Measurements from ENCODE around the gene WDR83.

Gene WDR83

DNA sequence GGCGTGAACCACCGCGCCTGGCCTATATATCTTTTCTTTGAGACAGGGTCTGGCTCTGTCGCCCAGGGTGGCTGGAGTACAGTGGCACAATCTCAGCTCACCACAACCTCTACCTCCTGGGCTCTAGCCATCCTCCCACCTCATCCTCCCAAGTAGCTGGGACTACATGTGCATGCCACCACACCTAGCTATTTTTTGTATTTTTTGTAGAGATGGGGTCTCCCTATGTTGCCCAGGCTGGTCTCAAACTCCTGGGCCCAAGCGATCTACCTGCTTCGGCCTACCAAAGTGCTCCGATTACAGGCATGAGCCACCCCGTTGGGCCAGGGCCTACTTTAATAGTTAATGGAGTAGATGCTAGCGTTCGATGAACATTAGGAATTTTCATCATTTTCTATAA is 53.7 kb downstream of the WDR83 start:
- no peak for DNase-seq

DNA sequence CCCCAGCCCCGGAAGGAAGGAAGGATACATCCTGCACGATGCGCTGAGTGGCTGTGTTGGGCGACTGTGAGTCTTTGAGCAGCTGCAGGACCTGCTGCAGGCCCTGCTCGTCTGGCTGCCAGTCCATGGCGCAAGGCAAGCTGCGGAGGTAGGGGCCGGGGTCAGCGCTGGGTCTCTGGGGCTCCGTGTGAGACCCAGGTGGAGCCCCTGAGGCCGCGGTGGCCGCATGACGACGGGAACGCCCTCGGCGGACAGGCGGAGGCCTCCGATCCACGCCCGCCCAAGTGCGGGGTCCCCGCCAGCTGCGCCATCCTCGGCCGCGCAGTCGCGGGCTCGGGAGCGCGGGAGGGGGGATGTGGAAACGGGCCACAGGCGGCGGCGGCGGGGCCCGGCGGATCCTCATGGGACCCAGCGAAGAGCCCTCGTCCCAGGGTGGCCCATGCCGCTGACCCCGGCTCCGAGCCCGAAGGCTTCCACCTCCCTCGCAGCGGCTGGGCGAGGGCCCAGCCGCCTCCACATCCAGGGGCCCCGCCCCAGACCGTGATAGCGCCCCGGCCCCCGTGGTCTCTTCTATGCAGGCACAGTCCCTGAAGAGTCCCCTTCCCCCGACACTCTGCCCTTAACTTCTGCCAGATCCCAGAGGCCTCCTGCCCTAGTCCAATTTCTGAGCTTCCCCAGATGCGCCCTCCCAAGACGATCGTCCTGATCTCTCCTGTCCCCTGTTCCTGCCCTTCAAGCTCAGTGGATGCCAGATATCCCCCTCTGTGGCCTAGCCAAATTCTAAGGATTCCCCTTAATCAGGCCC is 54.4 kb downstream of the WDR83 start:
- peak; percentile 42 for DNase-seq

DNA sequence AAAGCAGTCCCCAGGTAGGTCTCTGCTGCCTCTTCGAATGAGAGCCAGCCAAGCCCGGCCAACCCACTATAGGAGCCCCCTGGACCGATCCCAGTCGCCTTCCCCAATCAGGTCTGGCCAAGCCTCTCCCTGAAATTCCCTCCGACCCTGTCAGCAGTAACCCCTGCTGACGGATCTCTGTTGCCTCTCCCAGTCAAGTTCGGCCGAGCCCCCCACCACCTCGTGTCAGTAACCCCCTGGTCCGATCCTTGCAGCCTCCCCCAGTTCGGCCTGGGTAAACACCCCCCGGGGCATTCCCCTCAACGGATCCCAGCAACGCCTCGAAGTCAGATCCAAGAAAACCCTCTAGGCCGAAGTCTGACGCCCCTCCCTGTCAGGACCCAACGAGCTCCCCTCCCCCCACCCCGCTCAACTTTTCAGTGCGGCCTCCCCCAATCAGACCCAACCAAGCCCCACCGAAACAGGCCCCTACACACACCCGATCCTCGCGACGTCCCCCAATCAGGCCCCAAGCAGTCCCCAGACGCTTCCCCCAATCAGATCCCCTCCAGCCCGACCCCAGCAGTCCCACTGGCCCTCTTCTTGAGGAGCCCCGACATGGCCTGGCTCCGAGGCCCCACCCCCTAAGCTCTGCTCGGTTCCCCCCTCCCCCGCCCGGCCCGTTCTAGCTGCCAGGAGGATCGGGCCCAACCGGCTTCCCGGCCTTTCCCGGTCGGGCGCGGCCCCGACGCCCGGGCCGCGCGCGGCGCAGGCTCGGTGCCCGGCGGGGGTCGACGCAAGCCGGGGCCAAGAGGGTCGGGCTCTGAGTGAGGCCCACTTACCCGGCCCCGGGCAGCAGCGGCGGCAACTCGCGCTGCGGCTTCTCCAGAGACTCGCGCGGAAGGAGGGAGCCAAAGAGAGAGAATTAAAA is 55.3 kb downstream of the WDR83 start:
- peak; percentile 61 for DNase-seq

DNA sequence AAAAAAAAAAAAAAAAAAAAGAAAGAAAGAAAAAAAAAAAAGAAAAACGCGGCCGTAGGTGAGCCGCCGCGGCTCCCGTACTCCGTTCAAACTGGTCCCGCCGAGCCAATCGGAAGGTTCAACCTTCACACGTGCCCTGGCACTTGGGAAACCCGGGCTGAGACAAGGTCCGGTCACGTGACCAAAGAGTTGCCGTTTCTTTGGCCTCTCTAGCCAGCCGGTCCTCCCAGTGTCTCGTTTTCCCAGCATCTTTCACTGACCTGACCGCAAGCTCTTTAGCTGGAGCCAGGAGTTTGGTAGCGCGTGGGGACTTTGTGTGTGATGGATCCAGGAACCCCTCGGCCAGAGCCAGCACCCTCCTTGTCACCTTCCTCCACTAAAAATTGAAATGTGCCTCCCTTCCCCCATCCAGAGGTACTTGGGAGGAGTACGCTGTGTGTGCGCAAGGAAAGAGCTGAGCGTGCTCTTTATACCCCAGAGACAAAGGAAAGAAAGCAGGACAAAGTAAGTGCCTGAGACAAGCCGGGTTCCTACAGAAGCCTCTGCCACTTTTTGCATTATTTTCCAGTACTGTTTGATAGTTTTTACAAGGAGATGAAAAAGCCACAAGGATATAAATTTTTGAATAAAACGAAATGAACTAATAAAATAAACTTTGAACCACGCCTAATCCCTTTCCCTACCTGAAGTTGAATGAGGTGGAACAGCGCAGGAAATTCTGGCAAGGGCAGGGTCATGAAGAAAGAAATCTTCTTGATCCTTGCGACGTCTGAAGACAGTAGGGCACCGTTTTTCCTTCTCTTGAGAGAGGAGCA is 56.2 kb downstream of the WDR83 start:
- DNase-seq, result peak; percentile 94

DNA sequence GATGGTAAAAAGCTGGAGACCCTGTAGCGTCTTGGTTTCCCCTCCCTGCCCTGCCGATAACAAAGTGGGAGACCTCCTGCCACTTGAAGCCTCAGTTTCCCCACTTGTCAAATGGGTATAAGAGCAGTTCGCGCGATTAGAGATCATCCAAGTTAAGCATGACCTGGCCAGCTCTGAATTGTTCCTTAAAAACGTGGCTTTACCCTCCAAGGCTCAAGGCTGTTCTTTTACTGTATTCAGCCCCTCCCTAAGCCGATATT is 56.7 kb downstream of the WDR83 start:
- no peak for DNase-seq

DNA sequence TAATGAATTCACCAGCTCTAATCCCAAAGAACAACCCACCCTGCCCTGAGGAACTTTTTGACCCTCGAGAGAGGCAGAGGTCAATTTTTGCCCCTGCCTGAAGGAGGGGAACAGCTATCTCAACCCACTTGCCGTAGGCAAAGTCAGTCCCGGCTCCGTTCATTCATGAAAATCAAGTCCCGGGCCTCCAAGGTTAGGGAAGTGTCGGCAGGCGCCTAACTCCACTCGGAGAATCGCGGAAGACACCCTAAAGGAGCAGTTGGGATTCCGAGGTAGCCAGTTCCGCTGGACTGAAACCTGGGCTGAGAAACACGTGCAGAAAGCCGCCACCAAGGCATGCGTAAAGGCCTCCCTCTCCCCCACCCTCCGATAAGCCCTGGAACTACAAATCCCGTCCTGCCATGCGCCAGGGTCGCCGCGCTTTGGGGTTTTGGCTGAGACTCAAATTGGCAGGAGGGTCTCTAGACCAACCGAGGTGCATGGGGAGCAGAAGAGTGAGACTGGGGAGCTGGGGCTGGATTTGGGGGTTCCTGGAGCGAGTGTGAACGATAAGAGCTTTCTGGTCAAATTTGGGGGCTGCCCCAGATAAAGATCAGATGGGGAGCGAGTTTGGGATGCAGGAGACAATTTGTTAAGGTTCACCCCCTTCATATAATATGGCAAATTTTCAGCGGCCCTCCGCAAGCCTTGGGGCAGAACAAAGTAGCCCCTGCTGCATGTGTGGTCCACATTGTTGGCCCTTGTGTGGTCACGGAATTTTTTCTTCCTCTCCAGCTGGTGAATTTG is 57.2 kb downstream of the WDR83 start, which contains the start of gene TNPO2:
TSS of gene TNPO2 (minus strand) at position 292 of the 786 bp plus-strand sequence. CDS start 2,955 bp downstream, outside the sequence.
- peak; percentile 73 for DNase-seq
